Colon (tissue), 2 donors: ENCODE data around the gene NXPE3.
"Not testable (repeated sequence)": the region's sequence is repeated elsewhere in the genome, so short reads cannot be mapped to it uniquely, and the experiment has no call there.

Experiments used
- FAIRE-seq: peaks from 2 replicates; lab custom pipeline; 2012; peaks lifted over from hg19 to GRCh38; lab: Jason Lieb, UNC
- donor health status: control.
- donor health status: control.

The NXPE3 gene

GRCh38 chr3:101852983-101853840 lies 74.2 kb downstream of the NXPE3 start:
- FAIRE-seq, result no peak

GRCh38 chr3:101853982-101854381 lies 75.0 kb downstream of the NXPE3 start:
- FAIRE-seq, result no peak

DNA sequence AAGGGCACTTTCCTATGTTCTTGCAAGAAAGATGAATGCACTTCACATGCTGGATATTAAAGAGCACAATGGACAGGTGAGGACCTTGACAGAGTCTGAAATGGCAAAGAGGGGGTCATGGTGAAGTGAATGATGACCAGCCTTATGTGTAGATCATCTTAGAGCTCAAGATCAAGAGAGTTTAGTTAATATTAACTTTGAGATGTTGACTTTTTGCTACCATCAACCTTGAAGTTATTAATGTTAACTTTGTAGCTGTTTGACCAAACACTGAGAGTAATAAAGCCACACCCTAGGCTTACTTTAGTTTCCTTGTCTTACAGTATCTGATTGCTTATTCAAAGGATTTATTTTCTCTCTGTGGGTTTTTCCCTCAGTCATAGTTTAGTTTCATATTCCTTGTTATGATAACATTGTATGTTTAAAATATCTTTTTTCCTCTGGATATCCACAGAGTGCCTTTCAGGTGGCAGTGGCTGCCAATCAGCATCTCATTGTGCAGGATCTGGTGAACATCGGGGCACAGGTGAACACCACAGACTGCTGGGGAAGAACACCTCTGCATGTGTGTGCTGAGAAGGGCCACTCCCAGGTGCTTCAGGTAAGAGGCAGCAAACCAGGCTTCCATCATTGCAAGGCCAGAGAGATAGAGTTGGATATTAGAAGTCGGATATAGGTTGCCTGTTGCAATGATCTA lies 75.7 kb downstream of the NXPE3 start:
- FAIRE-seq, result no peak

- FAIRE-seq, result no peak
Measured at GRCh38 chr3:101857301-101857741, 78.3 kb downstream of the NXPE3 start.

GRCh38 chr3:101858464-101859030 lies 79.5 kb downstream of the NXPE3 start:
- no peak for FAIRE-seq

DNA sequence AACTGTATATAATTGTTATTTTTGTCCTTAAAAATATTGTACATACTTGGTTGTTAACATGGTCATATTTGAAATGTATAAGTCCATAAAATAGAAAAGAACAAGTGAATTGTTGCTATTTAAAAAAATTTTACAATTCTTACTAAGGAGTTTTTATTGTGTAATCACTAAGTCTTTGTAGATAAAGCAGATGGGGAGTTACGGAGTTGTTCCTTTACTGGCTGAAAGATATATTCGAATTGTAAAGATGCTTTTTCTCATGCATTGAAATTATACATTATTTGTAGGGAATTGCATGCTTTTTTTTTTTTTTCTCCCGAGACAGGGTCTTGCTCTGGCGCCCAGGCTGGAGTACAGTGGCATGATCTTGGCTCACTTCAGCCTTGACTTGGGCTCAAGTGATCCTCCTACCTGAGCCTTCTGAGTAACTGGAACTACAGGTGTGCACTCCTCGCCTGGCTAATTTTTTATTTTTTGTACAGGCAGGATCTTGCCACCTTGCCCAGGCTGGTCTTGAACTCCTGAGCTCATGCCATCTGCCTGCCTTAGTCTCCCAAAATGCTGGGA lies 81.0 kb downstream of the NXPE3 start:
- FAIRE-seq, result no peak

- no peak for FAIRE-seq
Measured at GRCh38 chr3:101861212-101861788, 82.3 kb downstream of the NXPE3 start.

DNA sequence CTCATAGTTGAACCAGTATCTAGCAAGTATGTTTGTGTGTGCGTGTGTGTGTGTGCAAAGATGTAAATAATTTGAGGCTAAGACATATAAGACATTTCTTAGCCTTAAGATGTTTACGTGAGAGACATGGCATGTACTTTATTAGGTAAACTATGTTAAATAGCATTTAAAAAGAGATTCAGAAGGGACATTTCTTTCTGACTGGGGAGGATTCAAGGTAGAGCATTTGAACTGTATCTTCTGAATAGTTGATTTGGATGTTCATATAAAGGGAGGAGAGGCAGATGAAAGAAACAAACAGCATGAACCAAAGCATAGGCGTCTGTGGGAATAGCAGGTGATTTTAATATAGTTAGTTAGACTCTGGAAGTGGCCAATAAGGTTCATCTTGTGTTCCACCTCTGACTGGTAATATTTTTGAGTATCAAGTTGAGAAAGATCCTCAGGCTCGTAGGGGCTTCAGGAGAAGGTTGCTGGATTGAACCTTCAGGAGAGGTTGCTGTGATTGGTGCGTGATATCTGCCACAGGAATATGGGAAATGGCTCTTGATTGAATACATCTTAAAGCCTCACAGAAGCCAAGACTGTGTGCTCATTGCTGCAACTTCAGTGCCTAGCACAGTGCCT lies 82.9 kb downstream of the NXPE3 start:
- FAIRE-seq, result no peak

DNA sequence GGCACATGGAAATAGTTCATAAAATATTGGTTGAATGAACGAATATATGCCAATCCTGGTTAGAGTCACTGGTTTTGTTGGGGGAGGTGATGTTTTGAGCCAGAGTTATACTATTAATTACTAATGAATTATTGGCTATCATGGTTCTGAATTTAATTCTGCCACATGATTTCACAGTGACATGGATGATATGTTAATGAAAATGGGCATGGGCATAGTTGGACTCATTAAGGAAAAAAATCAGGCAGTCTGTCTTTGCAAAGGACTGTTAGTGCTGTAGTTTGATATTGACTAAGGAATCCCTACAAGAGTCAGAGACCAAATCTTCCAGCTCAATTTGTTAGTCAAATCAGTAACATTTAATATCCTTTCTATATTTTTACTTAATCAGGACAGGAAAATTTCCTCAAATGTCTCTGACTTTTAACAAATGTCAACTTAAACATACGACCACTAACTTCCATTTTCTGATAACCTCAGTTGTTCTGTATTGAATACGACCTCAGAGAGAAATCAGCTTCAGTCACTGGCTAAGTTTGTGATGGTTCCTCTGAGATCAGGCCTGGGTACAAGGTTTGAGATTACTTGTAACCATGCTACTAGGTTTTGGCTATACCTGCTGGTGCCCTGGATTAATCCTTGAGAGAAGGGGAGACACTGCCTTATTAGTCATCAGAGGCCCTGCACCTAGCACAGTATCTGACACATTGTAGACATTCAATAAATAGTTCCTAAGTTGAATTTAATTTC lies 83.6 kb downstream of the NXPE3 start:
- no peak for FAIRE-seq

- FAIRE-seq, result not testable (repeated sequence)
Measured at GRCh38 chr3:101864926-101865325, 85.9 kb downstream of the NXPE3 start.

DNA sequence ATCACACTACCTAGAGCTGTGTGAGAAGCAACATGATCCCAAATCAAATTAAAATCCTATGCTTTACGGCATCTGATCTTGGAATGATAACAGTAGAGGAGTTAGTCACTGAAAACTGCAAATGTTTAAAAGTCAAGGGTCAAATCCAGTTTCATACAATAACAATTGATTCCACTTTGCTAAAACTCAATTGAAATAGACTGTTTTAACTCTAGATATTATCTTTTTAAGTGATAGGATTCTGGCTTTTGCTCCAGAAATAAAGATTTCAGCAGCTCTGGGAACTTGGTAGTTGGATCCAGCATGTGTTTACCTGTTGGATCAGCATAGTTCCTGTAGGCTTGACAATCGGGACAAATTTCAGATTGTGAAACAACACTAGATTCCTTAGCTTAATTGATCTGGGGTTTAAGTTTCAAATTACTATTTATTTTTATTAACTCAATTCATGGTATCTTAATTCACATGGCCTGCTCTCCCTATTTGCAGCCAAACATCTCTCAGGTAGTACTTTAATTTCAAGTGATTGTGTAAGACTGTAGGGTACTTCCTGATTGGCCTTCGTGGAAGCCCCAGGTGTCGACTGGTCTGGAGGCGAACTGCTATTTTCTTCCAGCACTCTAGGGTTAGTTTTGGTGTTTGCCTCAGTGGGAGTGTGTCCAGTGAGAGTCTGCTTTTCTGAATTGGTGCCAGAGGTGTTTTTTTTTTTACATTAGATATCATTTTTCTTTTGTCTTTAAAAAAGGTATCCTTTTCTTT lies 86.9 kb downstream of the NXPE3 start:
- no peak for FAIRE-seq

DNA sequence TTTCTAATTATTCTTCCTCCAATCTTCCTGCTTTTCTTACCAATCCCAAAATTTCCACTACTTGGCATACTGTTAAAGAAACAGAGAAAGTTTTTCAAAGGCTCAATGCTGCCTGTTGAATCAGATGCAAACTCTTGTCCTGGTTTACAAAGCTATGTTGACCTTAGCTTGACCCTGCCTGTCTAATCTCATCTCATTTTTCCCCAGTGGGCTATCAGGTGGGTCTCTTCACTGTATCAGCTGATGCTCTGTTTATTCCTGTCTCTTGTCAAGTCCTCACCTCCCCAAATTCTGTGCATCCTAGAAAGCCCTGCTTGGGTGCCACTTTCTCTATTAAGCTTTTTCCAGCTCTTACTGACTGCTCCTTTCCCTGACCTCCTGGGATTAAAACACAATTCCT lies 88.5 kb downstream of the NXPE3 start:
- no peak for FAIRE-seq

DNA sequence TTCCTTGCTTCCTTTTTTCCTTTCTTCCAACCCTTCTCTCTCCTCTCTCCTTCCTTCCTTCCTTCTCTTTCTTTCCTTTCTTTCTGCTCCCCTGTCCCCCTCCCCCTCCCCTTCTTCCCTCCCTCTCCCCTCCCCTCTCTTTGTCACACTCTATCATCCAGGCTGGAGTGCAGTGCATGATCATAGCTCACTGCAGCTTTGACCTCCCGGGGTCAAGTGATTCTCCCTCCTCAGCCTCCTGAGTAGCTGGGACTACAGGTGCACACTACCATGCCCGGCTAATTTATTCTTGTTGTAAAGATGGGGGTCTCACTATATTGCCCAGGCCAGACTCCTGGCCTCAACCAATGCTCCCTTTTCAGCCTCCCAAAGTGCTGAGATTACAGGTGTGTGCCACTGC lies 89.0 kb downstream of the NXPE3 start:
- FAIRE-seq, result no peak

DNA sequence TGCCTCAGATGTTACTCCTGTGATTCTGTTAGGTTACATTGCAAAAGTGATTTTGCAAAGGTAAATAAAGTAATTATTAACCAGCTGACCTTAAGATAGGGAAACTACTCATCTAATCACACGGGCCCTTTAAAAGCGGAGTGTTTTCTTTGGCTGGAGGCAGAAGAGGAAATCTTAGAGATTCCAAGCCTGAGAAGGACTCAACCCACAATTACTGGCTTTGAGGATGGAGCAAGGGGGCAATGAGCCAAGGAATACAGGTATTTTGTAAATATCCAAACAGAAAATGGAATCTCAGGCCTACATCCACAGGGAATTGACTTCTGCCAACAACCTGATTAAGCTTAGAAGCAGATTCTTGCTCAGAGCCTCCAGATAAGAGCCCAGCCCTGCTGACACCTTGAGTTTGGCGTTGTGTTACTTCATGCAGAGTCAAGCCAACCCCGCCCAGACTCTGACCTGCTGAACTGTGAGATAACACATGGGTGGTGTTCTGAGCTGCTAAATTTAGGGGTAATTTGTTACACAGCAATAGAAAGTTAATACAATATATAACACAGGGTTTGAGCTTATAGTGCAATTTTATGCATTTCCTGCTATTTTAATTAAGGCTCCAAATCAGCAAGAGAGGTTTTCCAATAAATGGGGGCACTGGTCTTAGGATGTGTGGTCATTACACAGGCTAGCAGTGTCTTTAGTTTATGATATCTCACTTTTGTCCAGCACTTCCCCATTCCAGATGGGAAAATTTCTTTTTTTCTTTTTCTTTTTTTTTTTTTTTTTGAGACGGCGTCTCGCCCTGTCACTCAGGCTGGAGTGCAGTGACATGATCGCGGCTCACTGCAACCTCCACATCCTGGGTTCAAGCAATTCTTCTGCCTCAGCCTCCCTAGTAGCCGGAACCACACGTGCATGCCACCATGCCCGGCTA lies 89.8 kb downstream of the NXPE3 start:
- FAIRE-seq, result no peak

DNA sequence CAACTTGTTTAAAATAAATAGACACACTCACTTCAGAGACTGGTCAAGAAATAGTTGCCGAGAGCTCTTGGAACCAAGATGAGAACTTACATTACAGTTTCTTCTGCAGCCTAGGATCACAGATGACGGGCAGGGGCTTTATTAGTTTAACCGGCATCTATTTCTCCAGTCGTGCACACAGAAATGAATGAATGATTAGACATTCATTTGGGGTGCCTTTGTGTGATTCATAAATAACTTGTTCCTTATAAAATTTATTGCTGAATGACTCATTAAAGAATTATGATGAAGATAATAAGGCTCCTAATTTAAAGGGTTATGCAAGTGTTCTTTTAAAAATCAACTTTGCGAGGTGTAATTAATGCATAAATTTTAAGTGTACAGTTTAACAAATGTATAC lies 91.1 kb downstream of the NXPE3 start:
- no peak for FAIRE-seq

DNA sequence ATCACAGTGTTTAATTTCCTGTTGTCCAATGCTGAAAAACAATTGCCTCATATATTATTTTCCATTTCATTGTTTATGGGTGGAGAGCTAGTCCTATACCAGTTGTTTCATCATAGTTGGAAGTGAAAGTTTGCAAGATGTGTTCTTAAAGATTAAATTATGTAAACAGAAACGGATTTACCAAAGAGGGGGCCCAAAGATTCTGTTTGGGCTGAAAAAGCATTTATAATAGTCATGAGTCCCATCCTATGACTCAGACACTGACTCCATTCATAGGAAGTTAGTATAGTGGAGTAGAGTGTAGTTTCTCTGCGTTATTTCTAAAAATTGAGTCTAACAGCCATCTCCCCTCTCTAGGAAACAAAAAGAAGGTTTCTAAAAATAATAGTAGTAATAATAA lies 94.6 kb downstream of the NXPE3 start:
- FAIRE-seq, result no peak

DNA sequence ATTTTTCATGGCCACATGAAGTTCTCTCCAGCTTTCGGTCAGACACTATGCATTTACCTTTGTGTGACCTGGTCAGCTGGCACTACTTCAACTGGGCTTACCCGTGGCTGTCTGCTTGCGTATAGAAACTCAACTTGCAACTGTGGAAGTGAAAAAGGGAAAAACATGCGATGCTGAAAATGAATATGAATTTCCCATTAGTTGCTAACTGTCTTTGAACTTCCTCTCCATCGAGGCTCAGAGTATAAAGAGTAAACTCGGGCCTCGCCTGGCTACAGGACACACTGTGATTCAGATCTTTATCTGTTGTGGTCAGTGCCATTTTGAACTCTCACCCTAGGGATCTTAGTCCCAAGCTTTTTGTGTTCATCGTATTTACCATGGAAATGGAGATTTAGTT lies 97.1 kb downstream of the NXPE3 start:
- FAIRE-seq, result no peak
